ENCODE measurements around the gene SUCO. TPM values are rescaled to one million over a fixed set of nuclear protein-coding genes. Genes with fewer than 3 reads are reported as not detected.

The SUCO gene
- total RNA-seq, 2 donors from 2014 or later: 62.2 TPM

DNA sequence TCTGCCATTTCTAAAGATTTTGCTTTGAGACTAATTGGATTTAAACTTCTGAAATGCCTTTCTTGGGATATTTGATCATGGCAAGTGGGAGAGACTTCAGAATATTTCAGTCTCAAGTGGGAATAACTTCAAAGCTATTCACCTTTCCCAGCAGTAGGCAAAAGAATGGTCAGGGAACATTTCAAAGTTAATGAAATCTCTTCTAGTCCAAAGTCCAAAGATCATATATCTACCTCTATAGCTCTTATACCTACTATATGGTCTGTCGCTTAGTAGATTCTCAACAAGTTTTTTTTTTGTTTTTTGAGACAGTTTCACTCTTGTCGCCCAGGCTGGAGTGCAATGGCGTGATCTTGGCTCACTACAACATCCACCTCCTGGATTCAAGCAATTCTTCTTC, 44.6 kb upstream of the SUCO start:
- H3K4me3 ChIP-seq (ENCODE audit: low read length): no peak overlapping the region
- no peak for DNase-seq
- no peaks in the 10 kb centered on the region for H3K9me3 Mint-ChIP-seq
- no peaks in the 10 kb centered on the region for H3K9me3 ChIP-seq (ENCODE audit: control insufficient read depth, low read length)
- peaks cover 3% of the 10 kb centered on the region for H3K27me3 Mint-ChIP-seq (ENCODE audit: insufficient read depth)
- no peak overlapping the region for H3K4me3 Mint-ChIP-seq
- no peak overlapping the region for H3K27ac ChIP-seq (ENCODE audit: low read depth, low read length)
- H3K4me1 Mint-ChIP-seq: peaks cover 9% of the 10 kb centered on the region
- 84 to 98% methylated on average over 3 of the region's 3 CpGs for WGBS, 2 experiments (ENCODE audit: insufficient coverage in 1 of 2, insufficient read length in 1 of 2)
- peaks cover 2% of the 10 kb centered on the region for H3K27me3 ChIP-seq (ENCODE audit: control insufficient read depth, insufficient read depth, low read length, poor library complexity, severe bottlenecking)
- H3K36me3 ChIP-seq (ENCODE audit: control insufficient read depth, insufficient read depth, low read length): no peaks in the 10 kb centered on the region
- no peak overlapping the region for H3K9ac ChIP-seq (ENCODE audit: extremely low read depth, low read length, poor library complexity, severe bottlenecking)
- no peaks in the 10 kb centered on the region for H3K4me1 ChIP-seq (ENCODE audit: control insufficient read depth, insufficient read depth, low read length)
- H3K27ac Mint-ChIP-seq: no peak overlapping the region
- TF ChIP-seq CTCF (conservative IDR thresholded peaks at IDR 0.05): no peak
- H3K36me3 Mint-ChIP-seq (ENCODE audit: low read depth): no peaks in the 10 kb centered on the region

GRCh38 chr1:172489847-172490246, 43.1 kb upstream of the SUCO start:
- TF ChIP-seq CTCF (conservative IDR thresholded peaks at IDR 0.05): no peak
- Mint-ChIP-seq H3K36me3 (ENCODE audit: low read depth) (no peaks in the 10 kb centered on the region), H3K27ac (no peak overlapping the region), H3K9me3 (no peaks in the 10 kb centered on the region), H3K4me1 (peaks cover 9% of the 10 kb centered on the region), H3K4me3 (no peak overlapping the region), H3K27me3 (ENCODE audit: insufficient read depth) (peaks cover 3% of the 10 kb centered on the region)
- H3K9ac ChIP-seq (ENCODE audit: extremely low read depth, low read length, poor library complexity, severe bottlenecking): no peak overlapping the region
- peaks cover 7% of the 10 kb centered on the region for H3K27me3 ChIP-seq (ENCODE audit: control insufficient read depth, insufficient read depth, low read length, poor library complexity, severe bottlenecking)
- H3K27ac ChIP-seq (ENCODE audit: low read depth, low read length): no peak overlapping the region
- H3K4me1 ChIP-seq (ENCODE audit: control insufficient read depth, insufficient read depth, low read length): no peaks in the 10 kb centered on the region
- no peak overlapping the region for H3K4me3 ChIP-seq (ENCODE audit: low read length)
- H3K36me3 ChIP-seq (ENCODE audit: control insufficient read depth, insufficient read depth, low read length): no peaks in the 10 kb centered on the region
- DNase-seq: no peak
- no peaks in the 10 kb centered on the region for H3K9me3 ChIP-seq (ENCODE audit: control insufficient read depth, low read length)
- 94 to 97% methylated on average over 2 to 3 of the region's 3 CpGs for WGBS, 2 experiments (ENCODE audit: insufficient coverage in 1 of 2, insufficient read length in 1 of 2)

- peaks cover 25% of the 10 kb centered on the region for H3K4me1 Mint-ChIP-seq
Observed at GRCh38 chr1:172492421-172492820, 40.5 kb upstream of the SUCO start.

More at GRCh38 chr1:172492421-172492820, 40.5 kb upstream of the SUCO start:
- Histone ChIP-seq H3K27ac (ENCODE audit: low read depth, low read length) (no peak overlapping the region), H3K27me3 (ENCODE audit: control insufficient read depth, insufficient read depth, low read length, poor library complexity, severe bottlenecking) (peaks cover 7% of the 10 kb centered on the region), H3K9me3 (ENCODE audit: control insufficient read depth, low read length) (no peaks in the 10 kb centered on the region), H3K4me1 (ENCODE audit: control insufficient read depth, insufficient read depth, low read length) (peaks cover 9% of the 10 kb centered on the region), H3K4me3 (ENCODE audit: low read length) (no peak overlapping the region), H3K9ac (ENCODE audit: extremely low read depth, low read length, poor library complexity, severe bottlenecking) (no peak overlapping the region), H3K36me3 (ENCODE audit: control insufficient read depth, insufficient read depth, low read length) (no peaks in the 10 kb centered on the region)
- H3K4me3 Mint-ChIP-seq: no peak overlapping the region
- no peak for TF ChIP-seq CTCF (conservative IDR thresholded peaks at IDR 0.05)
- no peak for DNase-seq
- H3K27ac Mint-ChIP-seq: no peak overlapping the region
- no peaks in the 10 kb centered on the region for H3K9me3 Mint-ChIP-seq
- no peaks in the 10 kb centered on the region for H3K36me3 Mint-ChIP-seq (ENCODE audit: low read depth)
- peaks cover 3% of the 10 kb centered on the region for H3K27me3 Mint-ChIP-seq (ENCODE audit: insufficient read depth)
- 95% methylated on average over 1 of the region's 1 CpG; no CpG with 5 or more reads in 1 of the 2 experiments for WGBS, 2 experiments (ENCODE audit: insufficient coverage in 1 of 2, insufficient read length in 1 of 2)

Data from endodermal cell (in vitro differentiated cells).